ENCODE results near the gene SELPLG. TPM values are rescaled to one million over a fixed set of nuclear protein-coding genes. Genes with fewer than 3 reads are reported as not detected.

SELPLG gene
- total RNA-seq, 1 donor from 2014 or later = not detected

- Mint-ChIP-seq H3K4me3 (ENCODE audit: low read depth) (no peak overlapping the region), H3K27me3 (peaks cover 13% of the 10 kb centered on the region), H3K36me3 (ENCODE audit: insufficient read depth) (no peaks in the 10 kb centered on the region), H3K27ac (no peak overlapping the region), H3K9me3 (ENCODE audit: low read depth) (no peaks in the 10 kb centered on the region), H3K4me1 (ENCODE audit: low read depth) (no peaks in the 10 kb centered on the region)
- no peak for TF ChIP-seq CTCF (IDR thresholded peaks at IDR 0.05; ENCODE audit: unreplicated experiment)
- DNase-seq (ENCODE audit: low spot score, unreplicated experiment) = no peak
Measured at GRCh38 chr12:108599541-108599940, 34.2 kb downstream of the SELPLG start.

GRCh38 chr12:108598553-108599250, 35.0 kb downstream of the SELPLG start:
- Mint-ChIP-seq H3K4me3 (ENCODE audit: low read depth) (no peak overlapping the region), H3K9me3 (ENCODE audit: low read depth) (no peaks in the 10 kb centered on the region), H3K36me3 (ENCODE audit: insufficient read depth) (no peaks in the 10 kb centered on the region), H3K4me1 (ENCODE audit: low read depth) (no peaks in the 10 kb centered on the region), H3K27me3 (peaks cover 10% of the 10 kb centered on the region), H3K27ac (no peak overlapping the region)
- no peak for TF ChIP-seq CTCF (IDR thresholded peaks at IDR 0.05; ENCODE audit: unreplicated experiment)
- DNase-seq (ENCODE audit: low spot score, unreplicated experiment) = no peak

- no peak within 1 kb of the TSS for H3K27ac Mint-ChIP-seq
- no peaks in the 10 kb centered on the region for H3K36me3 Mint-ChIP-seq (ENCODE audit: insufficient read depth)
- no peak for TF ChIP-seq CTCF (IDR thresholded peaks at IDR 0.05; ENCODE audit: unreplicated experiment)
- H3K27me3 Mint-ChIP-seq = peaks cover 10% of the 10 kb centered on the region
- H3K9me3 Mint-ChIP-seq (ENCODE audit: low read depth) = no peaks in the 10 kb centered on the region
- no peaks in the 10 kb centered on the region for H3K4me1 Mint-ChIP-seq (ENCODE audit: low read depth)
- DNase-seq (ENCODE audit: low spot score, unreplicated experiment) = no peak
- H3K4me3 Mint-ChIP-seq (ENCODE audit: low read depth) = no peak within 1 kb of the TSS
Measured at GRCh38 chr12:108597559-108598471, 35.9 kb downstream of the SELPLG start, which contains the start of gene TMEM119. TSS of gene TMEM119 (minus strand) at chr12:108598084. CDS start at chr12:108592383, 5,701 bp downstream.

GRCh38 chr12:108596854-108597558, 36.7 kb downstream of the SELPLG start:
- no peak overlapping the region for H3K27ac Mint-ChIP-seq
- no peak overlapping the region for H3K4me3 Mint-ChIP-seq (ENCODE audit: low read depth)
- DNase-seq (ENCODE audit: low spot score, unreplicated experiment) = no peak
- TF ChIP-seq CTCF (IDR thresholded peaks at IDR 0.05; ENCODE audit: unreplicated experiment) = no peak
- H3K9me3 Mint-ChIP-seq (ENCODE audit: low read depth) = no peaks in the 10 kb centered on the region
- H3K36me3 Mint-ChIP-seq (ENCODE audit: insufficient read depth) = no peaks in the 10 kb centered on the region
- no peaks in the 10 kb centered on the region for H3K4me1 Mint-ChIP-seq (ENCODE audit: low read depth)
- H3K27me3 Mint-ChIP-seq = peaks cover 10% of the 10 kb centered on the region
